ENCODE data around the gene SPRED1.

DNA sequence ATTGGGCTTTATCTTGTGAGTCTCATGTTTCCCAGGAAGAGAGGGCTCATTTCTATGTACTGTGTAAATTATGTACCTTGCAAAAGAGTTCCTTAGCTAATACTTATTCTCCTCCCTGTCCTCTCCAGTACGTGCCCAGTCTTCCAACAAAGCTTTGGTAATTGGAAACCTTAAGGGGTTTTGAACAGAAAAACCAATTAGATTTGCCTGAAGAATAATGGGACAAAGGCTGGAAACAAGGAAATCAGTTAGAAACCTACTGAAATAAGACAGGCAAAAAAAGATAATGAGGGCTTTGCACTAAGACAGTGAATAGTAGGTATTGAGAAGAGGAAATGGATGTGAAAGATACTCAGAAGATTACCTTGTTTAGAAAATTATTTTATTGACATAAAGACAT is 82.5 kb downstream of the SPRED1 start:
- TF ChIP-seq, protein P1, sequence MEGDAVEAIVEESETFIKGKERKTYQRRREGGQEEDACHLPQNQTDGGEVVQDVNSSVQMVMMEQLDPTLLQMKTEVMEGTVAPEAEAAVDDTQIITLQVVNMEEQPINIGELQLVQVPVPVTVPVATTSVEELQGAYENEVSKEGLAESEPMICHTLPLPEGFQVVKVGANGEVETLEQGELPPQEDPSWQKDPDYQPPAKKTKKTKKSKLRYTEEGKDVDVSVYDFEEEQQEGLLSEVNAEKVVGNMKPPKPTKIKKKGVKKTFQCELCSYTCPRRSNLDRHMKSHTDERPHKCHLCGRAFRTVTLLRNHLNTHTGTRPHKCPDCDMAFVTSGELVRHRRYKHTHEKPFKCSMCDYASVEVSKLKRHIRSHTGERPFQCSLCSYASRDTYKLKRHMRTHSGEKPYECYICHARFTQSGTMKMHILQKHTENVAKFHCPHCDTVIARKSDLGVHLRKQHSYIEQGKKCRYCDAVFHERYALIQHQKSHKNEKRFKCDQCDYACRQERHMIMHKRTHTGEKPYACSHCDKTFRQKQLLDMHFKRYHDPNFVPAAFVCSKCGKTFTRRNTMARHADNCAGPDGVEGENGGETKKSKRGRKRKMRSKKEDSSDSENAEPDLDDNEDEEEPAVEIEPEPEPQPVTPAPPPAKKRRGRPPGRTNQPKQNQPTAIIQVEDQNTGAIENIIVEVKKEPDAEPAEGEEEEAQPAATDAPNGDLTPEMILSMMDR (IDR thresholded peaks at IDR 0.05), result no peak
- TF ChIP-seq POLR2A (IDR thresholded peaks at IDR 0.05), result no peak
